GM18519 (cell line): ENCODE results near the gene COL16A1.
"Not testable (repeated sequence)": the region's sequence is repeated elsewhere in the genome, so short reads cannot be mapped to it uniquely, and the experiment has no call there.

ENCODE experiments used
- ATAC-seq: cut with Tn5 transposase; IDR thresholded peaks from one replicate; pipeline ENCODE4 v1.9.1; 2021; ENCODE audit warnings: mild to moderate bottlenecking, moderate library complexity; ENCODE audit not compliant: unreplicated experiment, low FRiP score

The COL16A1 gene

GRCh38 chr1:31707711-31708110 lies 3.9 kb upstream of the COL16A1 start:
- no peak for ATAC-seq

DNA sequence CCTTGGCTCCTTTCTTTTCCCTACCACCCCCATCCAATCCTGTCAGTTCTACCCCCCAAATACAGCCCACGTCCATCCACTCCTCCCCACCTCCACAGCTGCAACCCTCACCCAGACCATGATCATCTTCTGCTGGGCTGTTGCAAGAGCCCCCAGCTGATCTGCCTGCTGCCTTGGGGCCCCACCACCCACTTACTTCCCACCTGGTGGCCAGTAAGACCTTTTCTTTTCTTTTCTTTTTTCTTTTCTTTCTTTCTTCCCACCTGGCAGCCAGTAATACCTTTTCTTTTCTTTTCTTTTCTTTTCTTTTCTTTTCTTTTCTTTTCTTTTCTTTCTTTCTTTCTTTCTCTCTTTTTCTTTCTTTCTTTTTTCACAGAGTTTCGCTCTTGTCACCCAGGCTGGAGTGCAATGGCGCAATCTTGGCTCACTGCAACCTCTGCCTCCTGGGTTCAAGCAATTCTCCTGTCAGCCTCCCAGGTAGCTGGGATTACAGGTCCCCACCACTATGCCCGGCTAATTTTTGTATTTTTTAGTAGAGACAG lies 3.3 kb upstream of the COL16A1 start:
- ATAC-seq, result not testable (repeated sequence)

GRCh38 chr1:31706384-31707058 lies 2.7 kb upstream of the COL16A1 start:
- ATAC-seq, result no peak

GRCh38 chr1:31705080-31705866 lies 1.5 kb upstream of the COL16A1 start:
- no peak for ATAC-seq

DNA sequence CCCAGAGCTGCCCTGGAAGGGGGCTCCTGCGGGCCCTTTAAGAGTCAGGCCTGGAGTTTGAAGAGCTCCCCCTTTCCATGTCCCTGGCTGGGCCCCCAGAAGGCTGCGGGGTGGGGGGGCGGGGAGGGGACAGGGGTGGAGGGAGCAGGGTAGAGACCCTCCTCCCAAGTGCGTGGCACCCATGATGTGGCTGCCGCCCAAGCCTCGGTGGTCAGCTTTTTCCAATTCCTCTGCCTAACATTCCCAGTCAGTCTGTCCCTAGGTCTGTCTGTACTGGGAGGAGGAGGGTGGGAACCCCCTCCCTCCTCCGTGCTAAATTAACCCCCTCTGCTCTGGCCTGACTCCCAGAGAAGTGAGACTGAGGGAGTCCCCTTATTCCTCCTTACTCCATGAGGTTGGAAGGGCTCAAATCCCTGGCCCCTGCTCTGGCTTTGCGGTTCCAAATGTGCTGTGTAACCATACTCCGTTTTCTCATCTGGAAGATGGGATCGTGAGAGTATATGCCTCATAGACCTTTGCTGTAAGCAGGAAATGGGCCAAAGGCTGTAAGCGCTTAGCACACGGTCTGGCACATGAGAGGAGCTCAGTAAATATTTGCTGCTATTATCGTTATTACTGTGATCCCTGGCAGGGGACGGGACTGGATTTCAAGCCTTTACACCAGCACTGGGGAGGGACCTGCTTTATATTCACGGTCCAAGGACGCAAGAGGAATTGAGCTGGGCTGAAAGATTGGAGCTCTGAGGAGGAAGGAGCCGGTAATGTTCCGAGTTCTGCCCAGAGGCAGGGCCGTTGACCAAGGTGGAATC lies 658 bp upstream of the COL16A1 start:
- ATAC-seq, result no peak

- no peak for ATAC-seq
These were observed 897 bp downstream of the COL16A1 start for GRCh38 chr1:31702836-31703404.

- no peak for ATAC-seq
These were observed 2.6 kb downstream of the COL16A1 start for GRCh38 chr1:31701091-31701736.

DNA sequence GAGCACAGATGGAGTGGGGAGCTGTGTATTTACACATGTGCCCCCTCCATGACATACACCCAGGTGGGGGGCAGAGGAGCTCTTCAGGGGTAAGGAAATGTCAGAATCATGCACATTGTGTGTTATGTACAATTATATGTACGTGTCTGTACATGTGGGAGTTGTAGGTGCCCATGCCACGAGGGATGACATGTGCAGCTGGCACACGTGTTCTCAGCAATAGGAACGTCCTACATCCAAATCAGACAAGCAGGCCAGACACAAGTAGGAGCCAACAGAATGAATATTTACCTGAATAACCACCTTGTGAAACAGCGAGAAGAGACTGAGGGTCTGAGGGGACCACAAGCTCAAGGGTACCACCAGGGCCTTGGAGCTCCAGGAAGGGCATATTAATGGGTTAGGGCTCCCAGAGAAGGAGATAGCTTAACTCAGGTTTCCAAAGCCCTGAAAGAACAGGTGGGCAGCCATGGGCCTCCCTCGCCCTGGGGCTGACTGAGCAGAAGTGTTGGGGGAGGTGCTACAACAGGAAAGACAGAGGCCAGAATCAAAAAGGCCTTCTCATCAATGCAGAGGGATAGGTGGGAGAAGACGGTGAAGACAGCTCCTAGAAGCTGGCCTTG lies 3.2 kb downstream of the COL16A1 start:
- ATAC-seq, result no peak

DNA sequence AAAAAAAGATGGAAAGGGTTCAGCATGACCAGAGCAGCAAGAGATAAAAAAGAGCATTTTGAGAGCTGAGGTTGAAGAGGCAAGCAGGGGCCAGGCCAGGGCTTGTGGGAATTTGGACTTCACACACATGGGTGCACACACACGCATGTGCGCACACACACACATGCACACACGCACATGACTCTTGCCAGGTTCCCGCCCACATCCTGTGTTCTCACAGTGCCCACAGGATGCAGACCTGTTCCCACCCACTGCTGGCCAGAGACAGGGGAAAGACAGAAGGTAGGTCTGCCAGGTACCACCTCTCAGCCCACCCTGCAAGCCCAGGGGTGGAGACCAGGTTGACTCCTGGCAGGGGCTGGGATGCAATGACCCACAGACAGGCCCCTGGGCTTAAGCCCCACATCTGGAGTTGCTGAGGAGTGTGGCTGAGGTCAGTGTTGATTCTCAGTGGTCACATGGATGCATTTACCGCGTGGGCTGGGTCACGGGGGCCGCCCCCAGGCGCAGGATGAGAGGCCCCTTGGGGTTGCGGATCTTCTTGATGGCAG lies 4.4 kb downstream of the COL16A1 start:
- ATAC-seq, result no peak

DNA sequence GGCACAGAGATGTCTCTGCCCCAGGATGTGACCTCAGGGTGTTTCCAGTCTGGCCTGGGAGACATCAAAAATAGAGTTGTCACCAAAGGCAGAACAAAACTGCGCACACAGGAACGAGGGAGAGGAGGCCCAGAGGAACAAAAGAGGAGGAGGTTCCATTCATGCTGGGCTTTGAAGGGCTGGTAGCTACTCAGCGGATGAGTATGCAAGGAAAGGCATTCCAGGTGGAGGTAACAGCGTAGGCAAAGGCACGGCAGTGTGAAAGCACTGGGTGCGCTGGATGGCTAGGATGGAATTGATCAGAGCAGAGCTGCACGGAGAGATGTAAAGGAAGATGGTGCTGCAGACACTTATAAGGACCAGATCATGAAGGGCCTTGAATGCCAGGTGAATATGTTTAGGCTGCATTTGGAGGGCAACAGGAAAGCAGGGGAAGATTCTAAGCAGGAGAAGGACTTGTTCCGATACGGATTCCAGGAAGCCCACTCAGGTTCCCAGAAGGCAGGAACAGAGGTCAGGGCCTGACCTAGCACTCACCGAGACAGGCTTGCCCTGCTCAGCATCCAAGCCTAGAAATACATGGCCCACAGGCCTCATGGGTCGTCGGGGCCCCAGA lies 6.3 kb downstream of the COL16A1 start:
- no peak for ATAC-seq

GRCh38 chr1:31696242-31696641 lies 7.6 kb downstream of the COL16A1 start:
- ATAC-seq, result no peak

- no peak for ATAC-seq
These were observed 8.5 kb downstream of the COL16A1 start for GRCh38 chr1:31695327-31695726.

- ATAC-seq, result no peak
These were observed 8.9 kb downstream of the COL16A1 start for GRCh38 chr1:31694964-31695313.

GRCh38 chr1:31694069-31694963 lies 9.5 kb downstream of the COL16A1 start:
- ATAC-seq, result no peak

GRCh38 chr1:31693231-31693630 lies 10.6 kb downstream of the COL16A1 start:
- ATAC-seq, result no peak

DNA sequence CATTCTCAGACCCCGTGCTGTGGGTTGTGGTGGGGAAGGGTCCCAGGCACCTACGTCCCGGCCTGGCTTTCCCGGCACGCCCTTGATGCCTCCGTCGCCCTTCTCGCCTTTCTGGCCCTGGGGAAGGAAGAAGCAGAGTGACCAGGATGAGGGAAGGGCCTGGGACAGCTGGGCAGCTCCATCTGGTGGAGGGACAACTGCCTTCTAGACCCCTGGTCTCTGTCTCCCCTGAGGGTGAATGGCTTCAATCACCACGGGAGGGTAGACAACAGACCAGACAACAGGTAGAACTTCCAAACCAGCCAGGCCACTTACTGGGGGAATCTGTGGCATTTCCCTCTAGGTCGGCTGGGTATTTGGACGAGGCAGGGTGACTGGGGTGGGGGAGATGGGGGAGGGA lies 11.9 kb downstream of the COL16A1 start:
- no peak for ATAC-seq

- ATAC-seq, result no peak
These were observed 12.4 kb downstream of the COL16A1 start for GRCh38 chr1:31691446-31691845.

GRCh38 chr1:31690921-31691320 lies 12.9 kb downstream of the COL16A1 start:
- no peak for ATAC-seq
